B cell (primary cell): ENCODE measurements around the gene DENND1A. TPM values are rescaled to one million over a fixed set of nuclear protein-coding genes. Genes with fewer than 3 reads are reported as not detected.

Experiments
- ATAC-seq: fragments of 200-7000 bp; cut with Tn5 transposase; one replicate; pipeline ENCODE4 v1.10.0; 2021; ENCODE audit warnings: low read depth, mild to moderate bottlenecking, moderate number of reproducible peaks, moderate library complexity
- CTCF ChIA-PET: fragments of 350-600 bp; sonication (Branson Sonifier 250); formaldehyde crosslinking; loops from one replicate; lab custom pipeline; 2021; ENCODE audit warnings: antibody characterized with exemption, inconsistent platforms; lab: Charles Lee
- POLR2A ChIA-PET: fragments of 350-600 bp; sonication (Branson Sonifier 250); formaldehyde crosslinking; loops from one replicate; lab custom pipeline; 2021; ENCODE audit warnings: antibody characterized with exemption; lab: Charles Lee
- DNase-seq: peaks from one replicate; pipeline ENCODE4 v3.0.0; 2013
- H2AFZ ChIP-seq: 2 replicates; pipeline ENCODE4 v1.6.1; 2012; ENCODE audit warnings: mild to moderate bottlenecking, low read depth, low read length; ENCODE audit not compliant: insufficient read depth, poor library complexity, severe bottlenecking
- H3K27ac ChIP-seq, 2 donors: 1 replicate in 1 of 2; 2 replicates in 1 of 2; pipeline ENCODE4 v1.5.1; 2012 to 2013; ENCODE audit warnings: low read length in 2 of 2, mild to moderate bottlenecking in 2 of 2, moderate library complexity in 1 of 2
- H3K27me3 ChIP-seq, 4 experiments: fragments of 200-600 bp in 1 of 4; sonication (generic) in 1 of 4; replicated peaks in 1 of 4; 1 replicate in 2 of 4; 2 replicates in 2 of 4; pipeline versions ENCODE4 v1.6.1 to v1.7.0; 2013 to 2016; ENCODE audit warnings: low read length in 3 of 4, mild to moderate bottlenecking in 2 of 4, mixed read lengths in 1 of 4, moderate library complexity in 1 of 4; ENCODE audit not compliant: insufficient read depth in 4 of 4, control insufficient read depth in 3 of 4; ENCODE audit errors: control extremely low read depth in 1 of 4
- H3K36me3 ChIP-seq, 2 experiments: replicated peaks in 1 of 2; 1 replicate in 1 of 2; 2 replicates in 1 of 2; pipeline versions ENCODE4 v1.6.1 to v1.7.1; 2013; ENCODE audit warnings: low read length in 1 of 2; ENCODE audit not compliant: insufficient read depth in 2 of 2, control insufficient read depth in 1 of 2; ENCODE audit errors: control extremely low read depth in 1 of 2, extremely low read depth in 1 of 2
- H3K4me1 ChIP-seq, 2 donors: fragments of 200-600 bp in 1 of 2; sonication (generic) in 1 of 2; 1 replicate in 1 of 2; 2 replicates in 1 of 2; pipeline versions ENCODE4 v1.5.1 to v1.6.1; 2013 to 2017; ENCODE audit warnings: low read length in 2 of 2; ENCODE audit not compliant: control insufficient read depth in 2 of 2, insufficient read depth in 2 of 2
- H3K4me2 ChIP-seq: replicated peaks from 2 replicates; pipeline ENCODE3; 2012; ENCODE audit warnings: mild to moderate bottlenecking, low read depth, low read length; ENCODE audit not compliant: poor library complexity, severe bottlenecking
- H3K4me3 ChIP-seq, 5 experiments: fragments of 200-600 bp in 1 of 5; sonication (generic) in 1 of 5; 1 replicate in 3 of 5; 2 replicates in 2 of 5; pipeline versions ENCODE4 v1.5.1 to v1.7.0; 2011 to 2016; ENCODE audit warnings: low read length in 4 of 5, mild to moderate bottlenecking in 4 of 5, low read depth in 2 of 5, control low read depth in 1 of 5, moderate library complexity in 1 of 5; ENCODE audit not compliant: insufficient read depth in 1 of 5; ENCODE audit errors: control extremely low read depth in 1 of 5, extremely low read depth in 1 of 5
- H3K79me2 ChIP-seq: fragments of 200-600 bp; sonication (generic); one replicate; pipeline ENCODE4 v1.6.0; 2016; ENCODE audit warnings: low read length; ENCODE audit not compliant: control insufficient read depth, insufficient read depth
- H3K9ac ChIP-seq: fragments of 200-600 bp; sonication (generic); 2 replicates; pipeline ENCODE4 v1.6.1; 2017; ENCODE audit warnings: mild to moderate bottlenecking, low read length, moderate library complexity
- H3K9me3 ChIP-seq, 3 donors: one replicate each; pipeline versions ENCODE4 v1.6.1 to v1.7.1; 2013; ENCODE audit warnings: low read length in 2 of 3; ENCODE audit not compliant: control insufficient read depth in 2 of 3, insufficient read depth in 1 of 3; ENCODE audit errors: control extremely low read depth in 1 of 3
- H4K20me1 ChIP-seq: 2 replicates; pipeline ENCODE4 v1.6.0; 2012; ENCODE audit warnings: mild to moderate bottlenecking, low read length; ENCODE audit not compliant: insufficient read depth, control insufficient read depth, poor library complexity, severe bottlenecking
- H3K27ac Mint-ChIP-seq: one replicate; pipeline ENCODE4 v1.8.0; 2021; ENCODE audit warnings: mixed read lengths
- H3K27me3 Mint-ChIP-seq: one replicate; pipeline ENCODE4 v1.8.0; 2021; ENCODE audit warnings: mixed read lengths
- H3K4me1 Mint-ChIP-seq: one replicate; pipeline ENCODE4 v1.8.0; 2021; ENCODE audit warnings: mixed read lengths
- H3K4me3 Mint-ChIP-seq: one replicate; pipeline ENCODE4 v1.8.0; 2021; ENCODE audit warnings: mixed read lengths
- H3K9me3 Mint-ChIP-seq: one replicate; pipeline ENCODE4 v1.8.0; 2022; ENCODE audit warnings: mixed read lengths; ENCODE audit not compliant: insufficient read depth
- CTCF ChIP-seq: fragments of 200-600 bp; IDR thresholded peaks from one replicate; pipeline ENCODE4 v1.8.0; 2022; ENCODE audit warnings: antibody characterized with exemption, mild to moderate bottlenecking
- EZH2 ChIP-seq: IDR thresholded peaks from 2 replicates; pipeline ENCODE4 v1.6.1; 2012; ENCODE audit warnings: borderline replicate concordance, low read depth, mild to moderate bottlenecking, moderate library complexity, low read length; ENCODE audit not compliant: insufficient read depth, poor library complexity, severe bottlenecking
- WGBS: methylation state at CpG from one replicate; pipeline ENCODE4 v1.1.5; 2013; ENCODE audit warnings: missing lambda C conversion rate; ENCODE audit not compliant: insufficient coverage; 5-methylcytosine and 5-hydroxymethylcytosine counted together
- intact Hi-C: fragments of 100-400 bp; cut with micrococcal nuclease; formaldehyde crosslinking; loops from one replicate; pipeline ENCODE4 v1.10.0; 2022
- polyA plus RNA-seq: library from polyadenylated mRNA; depleted of rRNA; stranded (reverse); fragments of >200 nt; gene quantifications from 2 replicates; pipeline ENCODE4 v1.2.3, GENCODE V29; 2012
- total RNA-seq, 2 donors: library from RNA; stranded (reverse); fragments of 120-200 nt in 1 of 2; gene quantifications; 1 replicate in 1 of 2; 2 replicates in 1 of 2; pipeline versions ENCODE4 v1.2.3 to v1.2.4, GENCODE V29; 2013 to 2022

Gene DENND1A
- total and polyA plus RNA-seq, 2 donors (not counting 1 experiment from before 2014, with no cell fraction given) = 10.8 to 26.0 TPM

GRCh38 chr9:123347289-123348060, 582.5 kb downstream of the DENND1A start:
- no peak overlapping the region for H3K9ac ChIP-seq
- peaks cover 0 to 7% (median 0%) of the 10 kb centered on the region in 3 donors for H3K9me3 ChIP-seq
- Mint-ChIP-seq H3K9me3 (no peaks in the 10 kb centered on the region), H3K4me1 (peaks cover 35% of the 10 kb centered on the region), H3K27ac (no peak overlapping the region), H3K4me3 (no peak overlapping the region), H3K27me3 (peaks cover under 1% of the 10 kb centered on the region)
- H3K4me2 ChIP-seq = no peak overlapping the region
- intact Hi-C loops = loop anchor here (10.0 kb wide), 1 partner anchor 443 kb away; the partner anchor contains the start of gene RC3H2
- no peak for ATAC-seq
- 94% methylated on average over 12 of the region's 12 CpGs for WGBS
- no peaks in the 10 kb centered on the region for H4K20me1 ChIP-seq
- no peak overlapping the region for H3K4me3 ChIP-seq
- H3K36me3 ChIP-seq = no peaks in the 10 kb centered on the region
- TF ChIP-seq EZH2 (no peak), CTCF (no peak)
- no peak overlapping the region for H3K27ac ChIP-seq
- no peak for DNase-seq
- peaks cover 46 to 66% of the 10 kb centered on the region in 2 donors for H3K4me1 ChIP-seq
- no peaks in the 10 kb centered on the region for H3K27me3 ChIP-seq
- peaks cover 23% of the 10 kb centered on the region for H3K79me2 ChIP-seq
- H2AFZ ChIP-seq = no peak overlapping the region
- ChIA-PET POLR2A (interaction anchor here (2.7 kb wide), 1 partner anchor 9 kb away, joined by 11 read pairs; no protein-coding TSS in a partner anchor), CTCF (interaction anchor here (1.1 to 8.3 kb wide), 10 partner anchors 10 to 356 kb away, joined by 3 to 214 read pairs (median 30); no protein-coding TSS in a partner anchor)

DNA sequence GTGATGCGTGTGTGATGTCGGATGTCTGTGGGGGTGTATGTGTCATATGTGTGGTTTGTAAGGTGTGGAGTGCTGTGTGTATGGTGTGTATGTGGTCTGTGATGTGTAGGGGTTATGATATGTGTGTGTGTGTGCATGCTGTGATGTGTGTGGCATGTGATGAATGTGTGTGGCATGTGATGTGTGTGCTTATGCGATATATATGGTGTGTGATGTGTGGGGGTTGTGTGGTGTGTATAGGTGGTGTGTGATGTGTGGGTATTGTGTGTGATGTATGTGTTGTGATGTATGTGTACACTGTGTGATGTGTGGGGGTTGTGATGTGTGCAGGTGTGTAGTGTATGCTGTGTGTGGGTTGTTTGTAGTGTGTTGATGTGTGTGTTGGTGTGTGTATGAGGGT, 583.1 kb downstream of the DENND1A start:
- WGBS = 98% methylated on average over 3 of the region's 3 CpGs
- CTCF ChIA-PET = no interaction called here
- DNase-seq (no peak), ATAC-seq (no peak)
- no peaks in the 10 kb centered on the region for H3K36me3 ChIP-seq
- H3K4me1 ChIP-seq = peaks cover 52 to 72% of the 10 kb centered on the region in 2 donors
- no peaks in the 10 kb centered on the region for H3K27me3 ChIP-seq
- peaks cover 0 to 7% (median 0%) of the 10 kb centered on the region in 3 donors for H3K9me3 ChIP-seq
- peaks cover 41% of the 10 kb centered on the region for H3K4me1 Mint-ChIP-seq
- POLR2A ChIA-PET = no interaction called here
- no peak overlapping the region for H2AFZ ChIP-seq
- H3K79me2 ChIP-seq = peaks cover 23% of the 10 kb centered on the region
- H3K27ac Mint-ChIP-seq = no peak overlapping the region
- TF ChIP-seq CTCF (no peak), EZH2 (no peak)
- H4K20me1 ChIP-seq = no peaks in the 10 kb centered on the region
- no peak overlapping the region for H3K4me2 ChIP-seq
- no peak overlapping the region for H3K4me3 Mint-ChIP-seq
- H3K27ac ChIP-seq = no peak overlapping the region
- no peaks in the 10 kb centered on the region for H3K9me3 Mint-ChIP-seq
- intact Hi-C loops = loop anchor here (10.0 kb wide), 1 partner anchor 442 kb away; the partner anchor contains the start of gene RC3H2
- H3K9ac ChIP-seq = no peak overlapping the region
- no peaks in the 10 kb centered on the region for H3K27me3 Mint-ChIP-seq
- no peak overlapping the region for H3K4me3 ChIP-seq
